HepG2 (cell line): Measurements from ENCODE around the gene TOP3B. TPM values are rescaled to one million over a fixed set of nuclear protein-coding genes. Genes with fewer than 3 reads are reported as not detected.

Experiments used
- ATAC-seq: fragments of 200-7000 bp; cut with Tn5 transposase; 3 replicates; pipeline ENCODE4 v1.9.1; 2020; ENCODE audit warnings: mild to moderate bottlenecking, moderate library complexity
- BruUV-seq: library from RNA; stranded (reverse); fragments of 400-500 nt; replicated peaks from 2 replicates; lab custom pipeline; 2021; lab: Mats Ljungman, UMichigan
- CTCF ChIA-PET: fragments of 300-600 bp; formaldehyde crosslinking; extraction: SDS; loops from one replicate; lab custom pipeline; 2021; ENCODE audit warnings: low total read pairs, inconsistent platforms, low intra/inter-chr PET ratio; lab: Yijun Ruan, JAX
- POLR2A ChIA-PET: fragments of 350-600 bp; sonication (Branson Sonifier 250); formaldehyde crosslinking; loops from one replicate; lab custom pipeline; 2020; ENCODE audit warnings: antibody characterized with exemption, inconsistent platforms; lab: Yijun Ruan, JAX
- DNase-seq: peaks from one replicate; pipeline ENCODE4 v3.0.0-alpha.2; 2015; ENCODE audit warnings: low spot score
- FAIRE-seq: peaks from 3 replicates; lab custom pipeline; 2011; peaks lifted over from hg19 to GRCh38; lab: Jason Lieb, UNC
- H2AFZ ChIP-seq: one replicate; pipeline ENCODE4 v1.6.1; 2011; ENCODE audit warnings: low read length, inconsistent platforms
- H3K27ac ChIP-seq: fragments of 300-600 bp; 3 replicates; pipeline ENCODE4 v1.8.0; 2011; ENCODE audit warnings: mixed run types, mild to moderate bottlenecking, mixed read lengths, low read length, inconsistent platforms; ENCODE audit not compliant: insufficient read depth; ENCODE audit errors: extremely low read length
- H3K27me3 ChIP-seq, 2 experiments: fragments of 200-600 bp in 1 of 2; 2 replicates in 1 of 2; 3 replicates in 1 of 2; pipeline versions ENCODE4 v1.6.0 to v1.8.0; 2011; ENCODE audit warnings: low read length in 2 of 2, mild to moderate bottlenecking in 2 of 2, moderate library complexity in 2 of 2, inconsistent platforms in 1 of 2; ENCODE audit not compliant: insufficient read depth in 2 of 2, control insufficient read depth in 1 of 2
- H3K36me3 ChIP-seq, 2 experiments: fragments of 200-600 bp in 1 of 2; replicated peaks in 1 of 2; 2 replicates in 1 of 2; 3 replicates in 1 of 2; pipeline versions ENCODE4 v1.5.1 to v1.8.0; 2011; ENCODE audit warnings: low read length in 2 of 2, inconsistent platforms in 1 of 2; ENCODE audit not compliant: insufficient read depth in 2 of 2, control insufficient read depth in 1 of 2
- H3K4me1 ChIP-seq: 2 replicates; pipeline ENCODE4 v1.5.1; 2012; ENCODE audit warnings: low read length, inconsistent platforms; ENCODE audit not compliant: insufficient read depth
- H3K4me2 ChIP-seq: 2 replicates; pipeline ENCODE4 v1.6.0; 2011; ENCODE audit warnings: low read depth, low read length, inconsistent platforms
- H3K4me3 ChIP-seq, 3 experiments: fragments of 200-600 bp in 1 of 3; sonication (generic), shearing (Covaris generic) in 1 of 3; replicated peaks in 1 of 3; 2 replicates each; pipeline ENCODE4 v1.5.1; 2011 to 2016; ENCODE audit warnings: low read length in 3 of 3, inconsistent platforms in 2 of 3, low read depth in 2 of 3, mild to moderate bottlenecking in 2 of 3, control low read depth in 1 of 3, mixed read lengths in 1 of 3; ENCODE audit not compliant: insufficient read depth in 1 of 3
- H3K79me2 ChIP-seq: one replicate; pipeline ENCODE4 v1.6.1; 2011; ENCODE audit warnings: low read length, inconsistent platforms; ENCODE audit not compliant: insufficient read depth
- H3K9ac ChIP-seq: 2 replicates; pipeline ENCODE4 v1.6.0; 2011; ENCODE audit warnings: mild to moderate bottlenecking, low read depth, low read length, inconsistent platforms; ENCODE audit not compliant: insufficient read depth
- H3K9me3 ChIP-seq: 2 replicates; pipeline ENCODE4 v1.5.1; 2012; ENCODE audit warnings: mild to moderate bottlenecking, low read length
- H4K20me1 ChIP-seq: 2 replicates; pipeline ENCODE4 v1.6.0; 2011; ENCODE audit warnings: inconsistent platforms, mild to moderate bottlenecking, low read length, moderate library complexity; ENCODE audit not compliant: insufficient read depth
- ATRX ChIP-seq: sonication (generic); formaldehyde crosslinking; IDR thresholded peaks from 2 replicates; pipeline ENCODE4 v1.4.0; 2020; ENCODE audit warnings: missing genetic modification reagents, borderline replicate concordance
- CBX2 ChIP-seq, 2 experiments: fragments of 200-600 bp in 1 of 2; sonication (generic); formaldehyde crosslinking in 1 of 2; IDR thresholded peaks; 2 replicates each; pipeline versions ENCODE4 v1.7.0 to v1.8.1; 2018 to 2022; ENCODE audit warnings: low read depth in 2 of 2, low read length in 1 of 2, mild to moderate bottlenecking in 1 of 2, missing genetic modification reagents in 1 of 2
- CHD2 ChIP-seq: IDR thresholded peaks from 2 replicates; pipeline ENCODE4 v1.6.1; 2011; ENCODE audit warnings: low read depth, low read length, improper control_type of control experiment
- E2F1 ChIP-seq: sonication (generic); formaldehyde crosslinking; IDR thresholded peaks from 2 replicates; pipeline ENCODE4 v1.5.0; 2020; ENCODE audit warnings: missing genetic modification reagents
- GLI4 ChIP-seq: sonication (generic); formaldehyde crosslinking; IDR thresholded peaks from 2 replicates; pipeline ENCODE4 v1.5.1; 2020; ENCODE audit warnings: missing genetic modification reagents, mild to moderate bottlenecking, moderate library complexity, borderline replicate concordance
- MIXL1 ChIP-seq: IDR thresholded peaks from 2 replicates; pipeline ENCODE4 v1.6.1; 2016
- SNAPC5 ChIP-seq: sonication (generic); formaldehyde crosslinking; IDR thresholded peaks from 2 replicates; pipeline ENCODE4 v1.8.1; 2023; ENCODE audit warnings: mild to moderate bottlenecking, missing genetic modification reagents, borderline replicate concordance
- ZBTB2 ChIP-seq: sonication (generic); formaldehyde crosslinking; IDR thresholded peaks from 2 replicates; pipeline ENCODE4 v1.8.0; 2022; ENCODE audit warnings: low read depth, missing genetic modification reagents
- ZBTB46 ChIP-seq: sonication (generic); formaldehyde crosslinking; IDR thresholded peaks from 2 replicates; pipeline ENCODE4 v1.4.0; 2020; ENCODE audit warnings: mild to moderate bottlenecking, missing genetic modification reagents, borderline replicate concordance
- ZNF124 ChIP-seq: sonication (generic); formaldehyde crosslinking; IDR thresholded peaks from 2 replicates; pipeline ENCODE4 v1.4.0; 2020; ENCODE audit warnings: missing genetic modification reagents
- ZNF235 ChIP-seq: sonication (generic); formaldehyde crosslinking; IDR thresholded peaks from 2 replicates; pipeline ENCODE4 v1.8.1; 2023; ENCODE audit warnings: mild to moderate bottlenecking, missing genetic modification reagents, borderline replicate concordance
- ZNF274 ChIP-seq: sonication (generic); formaldehyde crosslinking; IDR thresholded peaks from 2 replicates; pipeline ENCODE4 v1.5.1; 2020; ENCODE audit warnings: mild to moderate bottlenecking, missing genetic modification reagents
- ZNF589 ChIP-seq: sonication (generic); formaldehyde crosslinking; conservative IDR thresholded peaks from 2 replicates; pipeline ENCODE4 v1.8.0; 2022; ENCODE audit warnings: mild to moderate bottlenecking, moderate library complexity, missing genetic modification reagents
- ZNF737 ChIP-seq: sonication (generic); formaldehyde crosslinking; IDR thresholded peaks from 2 replicates; pipeline ENCODE4 v1.5.0; 2020; ENCODE audit warnings: missing genetic modification reagents, mild to moderate bottlenecking, borderline replicate concordance
- ZNF773 ChIP-seq: sonication (generic); formaldehyde crosslinking; IDR thresholded peaks from 2 replicates; pipeline ENCODE4 v1.4.0; 2020; ENCODE audit warnings: missing genetic modification reagents, borderline replicate concordance
- WGBS: methylation state at CpG from one replicate; pipeline ENCODE4 v1.1.6; 2017; ENCODE audit warnings: low lambda C conversion rate; 5-methylcytosine and 5-hydroxymethylcytosine counted together
- in situ Hi-C: cut with HindIII; loops from 2 replicates; pipeline ENCODE4 v1.10.0; 2017; ENCODE audit warnings: low pct_unique_long_range_greater_than_20kb; ENCODE audit not compliant: extremely low pct_ligation_motif_present
- intact Hi-C: fragments of 100-400 bp; cut with micrococcal nuclease; formaldehyde crosslinking; loops from one replicate; pipeline ENCODE4 v1.10.0; 2022; ENCODE audit not compliant: unreplicated experiment
- polyA plus RNA-seq, 8 experiments: library from polyadenylated mRNA; depleted of rRNA in 3 of 8; stranded (reverse) in 7 of 8; unstranded in 1 of 8; fragments of >200 nt; fragmentation: Illumina TruSeq in 4 of 8; extraction: Trizol in 4 of 8; gene quantifications; 2 replicates each; pipeline versions ENCODE4 v1.2.1 to v1.2.3, GENCODE V29; 2011 to 2016; ENCODE audit warnings: low read depth in 4 of 8, missing spikeins in 1 of 8, mixed read lengths in 1 of 8; ENCODE audit not compliant: insufficient read depth in 1 of 8
- total RNA-seq, 5 experiments: library from RNA; depleted of rRNA; stranded (reverse); fragments of >200 nt; fragmentation: Illumina TruSeq; extraction: Trizol; gene quantifications; 2 replicates each; pipeline ENCODE4 v1.2.3, GENCODE V29; 2016; ENCODE audit warnings: low read depth in 1 of 5

TOP3B gene
- total and polyA plus RNA-seq, 2 of the 13 experiments (the other 11 are each of a cell fraction or from before 2014, with no cell fraction given), result 28.5 to 29.7 TPM

GRCh38 chr22:21998595-21999247 is 16.1 kb upstream of the TOP3B start:
- in situ Hi-C loops (no loop called here), intact Hi-C loops (no loop called here)
- H3K79me2 ChIP-seq, result no peaks in the 10 kb centered on the region
- peaks cover 1 to 22% of the 10 kb centered on the region in 2 experiments; a peak in 3 of 5 replicates for H3K27me3 ChIP-seq
- ATAC-seq, result no peak
- 31% methylated on average over 7 of the region's 7 CpGs for WGBS
- CTCF ChIA-PET, result no interaction called here
- no peak for DNase-seq
- H2AFZ ChIP-seq, result no peak overlapping the region
- H3K36me3 ChIP-seq, result no peaks in the 10 kb centered on the region
- POLR2A ChIA-PET, result no interaction called here
- no peaks in the 10 kb centered on the region for H3K9me3 ChIP-seq
- BruUV-seq, result no TSS peak
- H3K9ac ChIP-seq, result no peak overlapping the region
- no peak overlapping the region for H3K4me2 ChIP-seq
- H3K27ac ChIP-seq, result no peak overlapping the region
- no peak overlapping the region for H3K4me3 ChIP-seq
- peaks cover 6% of the 10 kb centered on the region; the same call in 1 of the 2 replicates for H3K4me1 ChIP-seq
- TF ChIP-seq CBX2 (IDR thresholded peaks at IDR 0.05; ENCODE audit: low read depth, low read length) (no peak), CBX2 (CRISPR knock-in tag; IDR thresholded peaks at IDR 0.05; ENCODE audit: low read depth) (no peak), ZNF274 (no peak), ATRX (CRISPR knock-in tag) (no peak), ZBTB46 (CRISPR knock-in tag) (no peak), MIXL1 (CRISPR knock-in tag) (no peak), GLI4 (CRISPR knock-in tag) (no peak), ZNF589 (CRISPR knock-in tag) (no peak), ZNF124 (CRISPR knock-in tag) (no peak), ZNF773 (CRISPR knock-in tag) (no peak), E2F1 (CRISPR knock-in tag) (no peak), CHD2 (no peak), ZNF235 (CRISPR knock-in tag) (no peak), SNAPC5 (no peak), ZBTB2 (no peak), ZNF737 (CRISPR knock-in tag) (no peak)
- no peaks in the 10 kb centered on the region for H4K20me1 ChIP-seq
- FAIRE-seq, result no peak
